ENCODE data around the gene COL5A2.

GRCh38 chr2:189116087-189116486 lies 63.5 kb downstream of the COL5A2 start:
- TF ChIP-seq CTCF (optimal IDR thresholded peaks at IDR 0.05 in 1 of 3, IDR thresholded peaks at IDR 0.05 in 1 of 3, conservative IDR thresholded peaks at IDR 0.05 in 1 of 3; ENCODE audit: extremely low read depth in 1 of 3, insufficient read depth in 2 of 3, low read length in 3 of 3) (no peak), EZH2 (IDR thresholded peaks at IDR 0.05; ENCODE audit: low read length) (no peak)
